Naive B cell (primary cell): ENCODE data around the gene THAP9. TPM values are rescaled to one million over a fixed set of nuclear protein-coding genes. Genes with fewer than 3 reads are reported as not detected.
"Not testable (repeated sequence)": the region's sequence is repeated elsewhere in the genome, so short reads cannot be mapped to it uniquely, and the experiment has no call there.

ENCODE experiments used
- ATAC-seq, 2 donors: fragments of 150-1000 bp; cut with Tn5 transposase; 2 replicates each; pipeline ENCODE4 v1.10.0; 2021; ENCODE audit warnings: low read depth in 2 of 2, mild to moderate bottlenecking in 2 of 2, moderate library complexity in 2 of 2
- DNase-seq: peaks from one replicate; pipeline ENCODE4 v3.0.0; 2022
- H3K27ac Mint-ChIP-seq, 6 donors: one replicate each; pipeline ENCODE4 v1.8.0; 2020 to 2022; ENCODE audit warnings: mild to moderate bottlenecking in 6 of 6, mixed read lengths in 6 of 6, moderate library complexity in 5 of 6, inconsistent platforms in 2 of 6
- H3K27me3 Mint-ChIP-seq, 3 donors: one replicate each; pipeline ENCODE4 v1.8.0; 2021 to 2022; ENCODE audit warnings: mixed read lengths in 3 of 3, mild to moderate bottlenecking in 1 of 3
- H3K36me3 Mint-ChIP-seq, 2 donors: one replicate each; pipeline ENCODE4 v1.8.0; 2020 to 2022; ENCODE audit warnings: mixed read lengths in 2 of 2, inconsistent platforms in 1 of 2, mild to moderate bottlenecking in 1 of 2
- H3K4me1 Mint-ChIP-seq, 3 donors: one replicate each; pipeline ENCODE4 v1.8.0; 2020 to 2022; ENCODE audit warnings: mixed read lengths in 3 of 3, inconsistent platforms in 1 of 3, mild to moderate bottlenecking in 1 of 3, moderate library complexity in 1 of 3
- H3K4me3 Mint-ChIP-seq, 8 donors: one replicate each; pipeline ENCODE4 v1.8.0; 2020 to 2022; ENCODE audit warnings: mild to moderate bottlenecking in 8 of 8, mixed read lengths in 8 of 8, moderate library complexity in 8 of 8, inconsistent platforms in 2 of 8
- H3K9me3 Mint-ChIP-seq, 7 donors: one replicate each; pipeline ENCODE4 v1.8.0; 2020 to 2022; ENCODE audit warnings: mixed read lengths in 7 of 7, mild to moderate bottlenecking in 5 of 7, inconsistent platforms in 2 of 7, moderate library complexity in 1 of 7
- polyA plus RNA-seq, 6 donors: library from polyadenylated mRNA; unstranded; fragments of 300-500 nt; fragmentation: Illumina TruSeq; gene quantifications; one replicate each; pipeline ENCODE4 v1.2.3, GENCODE V29; 2021; ENCODE audit warnings: low read depth in 6 of 6

THAP9 gene, protein sequence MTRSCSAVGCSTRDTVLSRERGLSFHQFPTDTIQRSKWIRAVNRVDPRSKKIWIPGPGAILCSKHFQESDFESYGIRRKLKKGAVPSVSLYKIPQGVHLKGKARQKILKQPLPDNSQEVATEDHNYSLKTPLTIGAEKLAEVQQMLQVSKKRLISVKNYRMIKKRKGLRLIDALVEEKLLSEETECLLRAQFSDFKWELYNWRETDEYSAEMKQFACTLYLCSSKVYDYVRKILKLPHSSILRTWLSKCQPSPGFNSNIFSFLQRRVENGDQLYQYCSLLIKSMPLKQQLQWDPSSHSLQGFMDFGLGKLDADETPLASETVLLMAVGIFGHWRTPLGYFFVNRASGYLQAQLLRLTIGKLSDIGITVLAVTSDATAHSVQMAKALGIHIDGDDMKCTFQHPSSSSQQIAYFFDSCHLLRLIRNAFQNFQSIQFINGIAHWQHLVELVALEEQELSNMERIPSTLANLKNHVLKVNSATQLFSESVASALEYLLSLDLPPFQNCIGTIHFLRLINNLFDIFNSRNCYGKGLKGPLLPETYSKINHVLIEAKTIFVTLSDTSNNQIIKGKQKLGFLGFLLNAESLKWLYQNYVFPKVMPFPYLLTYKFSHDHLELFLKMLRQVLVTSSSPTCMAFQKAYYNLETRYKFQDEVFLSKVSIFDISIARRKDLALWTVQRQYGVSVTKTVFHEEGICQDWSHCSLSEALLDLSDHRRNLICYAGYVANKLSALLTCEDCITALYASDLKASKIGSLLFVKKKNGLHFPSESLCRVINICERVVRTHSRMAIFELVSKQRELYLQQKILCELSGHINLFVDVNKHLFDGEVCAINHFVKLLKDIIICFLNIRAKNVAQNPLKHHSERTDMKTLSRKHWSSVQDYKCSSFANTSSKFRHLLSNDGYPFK
- polyA plus RNA-seq = 1 to 10 TPM in 5 of 6 donors, under 1 TPM in 1; 0.52 to 6.3 (median 3.1) TPM

DNA sequence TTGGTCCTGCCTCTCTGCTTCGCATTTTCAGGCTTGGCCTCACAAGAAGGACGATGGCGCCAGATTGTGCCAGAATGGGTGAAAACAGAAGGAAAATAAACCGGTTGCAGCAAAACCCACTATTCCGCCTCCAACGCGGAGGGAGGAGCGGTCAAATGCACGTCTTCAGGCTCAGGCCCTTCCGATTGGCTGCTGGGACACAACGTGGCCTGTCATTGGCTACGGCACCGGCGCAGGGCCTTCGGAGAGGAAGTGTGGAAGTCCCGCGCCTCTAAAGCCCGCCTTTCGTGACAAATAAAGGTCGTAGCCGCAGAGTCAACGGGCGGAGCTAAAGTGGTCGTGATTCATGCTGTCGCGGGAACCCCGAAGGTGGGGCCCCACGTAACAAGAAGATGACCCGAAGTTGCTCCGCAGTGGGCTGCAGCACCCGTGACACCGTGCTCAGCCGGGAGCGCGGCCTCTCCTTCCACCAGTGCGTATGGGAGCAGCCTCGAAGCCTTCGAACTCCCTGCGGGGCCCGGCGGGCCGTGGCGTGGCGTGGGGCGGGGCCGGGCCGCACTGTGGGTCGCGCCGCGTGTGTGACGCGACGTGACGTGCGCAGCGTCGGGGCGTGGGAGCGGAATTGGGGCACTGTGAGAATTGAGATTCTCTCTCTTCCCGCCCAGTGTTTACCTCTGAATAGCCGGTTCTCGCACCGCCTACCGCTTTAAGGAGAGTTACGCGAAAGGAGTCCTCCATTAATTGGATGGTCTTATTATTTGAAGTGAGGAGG, at the start of gene THAP9:
TSS of gene THAP9 (plus strand) at position 325 of the 772 bp plus-strand sequence. CDS start at position 393, 68 bp downstream.
- H3K9me3 Mint-ChIP-seq = no peaks in the 10 kb centered on the region
- H3K4me1 Mint-ChIP-seq = peaks cover 2 to 18% (median 5%) of the 10 kb centered on the region in 3 donors
- H3K4me3 Mint-ChIP-seq = no peak within 1 kb of the TSS
- no peaks in the 10 kb centered on the region for H3K27me3 Mint-ChIP-seq
- no peak within 1 kb of the TSS for H3K27ac Mint-ChIP-seq
- DNase-seq = peak; percentile 97
- H3K36me3 Mint-ChIP-seq = peaks cover 2 to 7% of the 10 kb centered on the region in 2 donors
- peak; percentile 82 to 86 for ATAC-seq

DNA sequence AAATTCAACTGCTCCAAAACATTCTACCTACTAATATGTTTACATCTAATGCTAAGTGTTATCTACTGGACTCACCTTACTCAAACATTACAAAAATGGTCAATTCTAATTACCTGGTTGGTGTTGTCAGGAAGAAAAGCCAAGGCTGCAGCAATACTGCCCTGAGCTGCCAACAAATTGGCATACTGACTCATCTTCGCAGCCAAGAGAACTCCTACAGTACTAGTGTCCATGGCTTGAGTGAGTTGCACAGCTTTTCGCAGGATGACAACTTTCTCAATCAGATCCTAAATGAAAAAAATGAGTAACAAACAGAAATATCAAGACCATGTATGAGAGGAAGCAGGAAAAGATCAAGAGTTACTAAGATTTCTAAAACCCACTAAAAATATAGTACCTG, 49.2 kb upstream of the THAP9 start:
- ATAC-seq = no peak

DNA sequence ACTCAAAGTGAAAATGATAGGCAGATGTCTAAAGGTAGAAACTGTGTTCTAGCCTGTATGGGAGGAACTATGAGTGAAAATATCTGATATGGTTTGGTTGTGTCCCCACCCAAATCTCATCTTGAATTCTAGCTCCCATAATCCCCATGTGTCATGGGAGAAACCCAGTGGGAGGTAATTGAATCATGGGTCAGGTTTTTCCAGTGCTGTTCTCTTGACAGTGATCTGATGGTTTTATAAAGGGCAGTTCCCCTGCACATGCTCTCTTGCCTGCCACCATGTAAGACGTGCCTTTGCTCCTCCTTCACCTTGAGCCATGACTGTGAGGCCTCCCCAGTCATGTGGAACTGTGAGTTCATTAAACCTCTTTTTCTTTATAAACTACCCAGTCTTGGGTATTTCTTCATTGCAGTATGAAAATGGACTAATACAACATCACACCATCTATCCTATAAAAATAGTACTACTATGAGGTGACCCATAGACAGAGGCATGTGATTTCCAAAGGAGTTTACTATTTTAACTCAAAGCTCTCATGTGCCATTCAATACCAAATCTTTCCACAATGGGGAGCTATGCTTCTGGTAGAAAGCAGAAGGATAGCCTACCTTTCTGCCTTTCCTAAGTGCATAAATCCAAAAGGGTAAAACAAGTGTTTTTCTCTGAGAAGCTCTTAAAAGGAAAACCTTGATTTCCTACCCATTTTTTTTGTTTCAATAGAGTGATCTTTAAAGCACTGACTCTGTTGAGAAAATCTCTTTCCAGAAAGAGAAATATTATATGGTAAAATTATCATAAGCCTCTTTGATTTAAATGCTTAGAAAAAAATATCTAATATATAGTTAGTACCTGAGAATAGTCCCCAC, 48.4 kb upstream of the THAP9 start:
- DNase-seq = peak; percentile 6
- Mint-ChIP-seq H3K4me3 (no peak overlapping the region), H3K4me1 (no peaks in the 10 kb centered on the region), H3K27me3 (no peaks in the 10 kb centered on the region), H3K9me3 (no peaks in the 10 kb centered on the region), H3K27ac (no peak overlapping the region), H3K36me3 (peaks cover 30 to 35% of the 10 kb centered on the region in 2 donors)
- no peak for ATAC-seq

More for the DNA sequence above, 49.2 kb upstream of the THAP9 start:
- Mint-ChIP-seq H3K9me3 (no peaks in the 10 kb centered on the region), H3K36me3 (peaks cover 30 to 35% of the 10 kb centered on the region in 2 donors), H3K27ac (no peak overlapping the region), H3K27me3 (no peaks in the 10 kb centered on the region), H3K4me1 (no peaks in the 10 kb centered on the region), H3K4me3 (no peak overlapping the region)
- no peak for DNase-seq

DNA sequence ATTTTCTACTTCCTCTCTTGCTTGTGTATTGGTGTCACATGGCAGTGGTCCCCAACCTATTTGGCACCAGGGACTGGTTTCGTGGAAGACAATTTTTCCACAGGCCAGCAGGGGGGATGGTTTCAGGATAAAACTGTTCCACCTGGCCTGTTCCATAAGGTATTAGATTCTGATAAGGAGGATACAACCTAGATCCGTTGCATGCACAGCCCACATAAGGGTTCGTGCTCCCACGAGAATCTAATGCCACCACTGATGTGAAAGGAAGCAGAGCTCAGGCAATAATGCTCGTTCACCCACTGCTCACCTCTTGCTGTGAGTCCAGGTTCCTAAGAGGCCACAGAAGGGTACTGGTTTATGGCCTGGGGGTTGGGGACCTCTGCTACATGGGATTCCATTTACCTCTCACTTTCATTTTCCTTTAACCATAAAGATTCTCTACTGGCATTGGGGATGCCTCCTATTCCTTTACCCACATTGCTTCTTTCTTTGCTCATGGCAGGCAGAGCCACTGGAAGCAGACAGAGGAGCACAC, 47.7 kb upstream of the THAP9 start:
- no peaks in the 10 kb centered on the region for H3K4me1 Mint-ChIP-seq
- no peak overlapping the region for H3K4me3 Mint-ChIP-seq
- no peak overlapping the region for H3K27ac Mint-ChIP-seq
- peaks cover 30 to 35% of the 10 kb centered on the region in 2 donors for H3K36me3 Mint-ChIP-seq
- H3K9me3 Mint-ChIP-seq = no peaks in the 10 kb centered on the region
- no peaks in the 10 kb centered on the region for H3K27me3 Mint-ChIP-seq
- ATAC-seq = no peak
- no peak for DNase-seq

DNA sequence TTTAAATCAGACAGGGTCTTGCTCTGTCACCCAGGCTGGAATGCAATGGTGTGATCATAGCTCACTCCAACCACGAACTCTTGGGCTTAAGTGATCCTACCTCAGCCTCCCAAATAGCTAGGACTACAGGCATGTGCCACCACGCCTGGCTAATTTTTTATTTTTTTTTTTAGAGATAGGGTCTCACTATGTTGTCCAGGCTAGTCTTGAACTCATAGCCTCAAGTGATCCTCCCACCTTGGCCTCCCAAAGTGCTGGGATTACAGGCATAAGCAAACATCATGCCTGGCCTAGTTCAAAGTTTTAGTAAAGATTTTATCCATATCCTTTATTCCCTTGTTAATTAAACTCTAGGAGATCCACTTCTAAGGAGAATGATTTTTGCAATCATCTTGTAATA, 40.0 kb upstream of the THAP9 start:
- H3K9me3 Mint-ChIP-seq, H3K27me3 Mint-ChIP-seq, H3K4me3 Mint-ChIP-seq, H3K27ac Mint-ChIP-seq, ATAC-seq, H3K4me1 Mint-ChIP-seq, DNase-seq: not testable (repeated sequence)
- peaks cover 13 to 22% of the 10 kb centered on the region in 2 donors for H3K36me3 Mint-ChIP-seq

DNA sequence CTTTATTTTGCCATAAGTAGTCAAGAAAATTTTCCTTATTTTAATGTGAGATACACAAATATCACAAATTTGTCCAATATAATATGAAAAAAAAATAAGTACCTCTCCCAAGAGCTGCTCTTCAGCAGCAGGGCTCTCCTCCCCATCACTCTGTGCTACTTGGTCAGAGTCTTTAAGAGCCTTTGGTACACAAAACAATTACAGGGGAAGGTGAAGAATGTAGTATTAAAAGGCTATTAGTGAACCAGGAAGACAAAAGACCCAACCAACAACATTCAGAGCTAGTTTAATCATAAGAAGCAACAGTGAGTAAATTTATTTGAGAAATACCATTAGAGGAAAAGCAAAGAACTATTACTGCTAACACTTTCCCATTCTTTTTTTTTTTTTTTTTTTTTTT, 39.0 kb upstream of the THAP9 start:
- DNase-seq (no peak), ATAC-seq (no peak)
- Mint-ChIP-seq H3K27ac (peak overlapping the region in 3 of 6 donors; percentile 41 to 71 (median 47)), H3K27me3 (no peaks in the 10 kb centered on the region), H3K4me3 (no peak overlapping the region), H3K36me3 (peaks cover 16 to 28% of the 10 kb centered on the region in 2 donors), H3K4me1 (peaks cover 0 to 4% (median 0%) of the 10 kb centered on the region in 3 donors), H3K9me3 (no peaks in the 10 kb centered on the region)

DNA sequence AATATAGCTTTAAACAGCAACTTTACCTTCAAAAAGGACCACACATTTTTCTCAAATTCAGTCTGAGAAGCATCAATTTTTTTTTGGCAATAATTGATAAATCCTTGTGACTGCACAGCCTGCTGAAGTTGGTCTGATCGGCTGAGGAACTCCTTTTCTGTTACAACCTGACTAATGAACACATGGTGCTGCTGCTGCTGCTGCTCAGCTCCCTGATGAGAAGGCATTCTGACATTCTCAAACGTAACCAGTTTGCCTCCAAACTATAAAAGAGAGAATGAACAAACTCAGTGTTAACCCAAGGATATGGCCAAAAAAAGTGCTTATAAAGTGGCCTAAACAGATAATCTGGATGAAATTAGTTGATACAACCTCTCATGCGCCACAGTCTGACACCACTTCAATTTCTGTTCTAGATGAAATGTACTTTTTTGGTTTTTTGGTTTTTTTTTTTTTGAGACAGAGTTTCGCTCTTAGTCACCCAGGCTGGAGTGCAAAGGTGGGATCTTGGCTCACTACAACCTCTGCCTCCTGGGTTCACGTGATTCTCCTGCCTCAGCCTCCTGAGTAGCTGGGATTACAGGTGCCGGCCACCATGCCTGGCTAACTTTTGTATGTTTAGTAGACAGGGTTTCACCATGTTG, 36.1 kb upstream of the THAP9 start:
- peaks cover 0 to 4% (median 0%) of the 10 kb centered on the region in 3 donors for H3K4me1 Mint-ChIP-seq
- no peaks in the 10 kb centered on the region for H3K9me3 Mint-ChIP-seq
- DNase-seq (no peak), ATAC-seq (no peak)
- no peaks in the 10 kb centered on the region for H3K27me3 Mint-ChIP-seq
- no peak overlapping the region for H3K4me3 Mint-ChIP-seq
- peak overlapping the region in 1 of 6 donors; percentile 52 for H3K27ac Mint-ChIP-seq
- peaks cover 16 to 30% of the 10 kb centered on the region in 2 donors for H3K36me3 Mint-ChIP-seq

DNA sequence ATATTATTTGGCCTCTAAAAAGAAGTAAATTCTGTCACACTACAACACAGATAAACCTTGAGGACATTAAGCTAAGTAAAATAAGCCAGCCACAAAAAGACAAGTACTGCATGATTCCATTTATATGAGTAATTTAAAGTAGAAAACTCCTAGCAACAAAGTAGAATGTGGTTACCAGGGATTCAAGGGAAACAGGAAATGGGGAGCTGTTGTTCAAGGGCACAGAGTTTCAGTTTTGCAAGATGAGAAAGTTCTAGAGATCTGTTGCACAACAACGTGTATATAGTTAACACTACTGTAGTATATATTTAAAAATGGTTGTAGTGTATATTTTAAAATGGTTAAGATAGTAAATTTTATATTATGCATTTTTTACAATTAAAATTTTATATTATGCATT, 34.9 kb upstream of the THAP9 start:
- no peak overlapping the region for H3K4me3 Mint-ChIP-seq
- peak overlapping the region in 2 of 6 donors; percentile 54 to 66 for H3K27ac Mint-ChIP-seq
- H3K4me1 Mint-ChIP-seq = peaks cover 0 to 4% (median 0%) of the 10 kb centered on the region in 3 donors
- DNase-seq (no peak), ATAC-seq (no peak)
- H3K9me3 Mint-ChIP-seq = no peaks in the 10 kb centered on the region
- H3K36me3 Mint-ChIP-seq = peaks cover 25 to 30% of the 10 kb centered on the region in 2 donors
- no peaks in the 10 kb centered on the region for H3K27me3 Mint-ChIP-seq

DNA sequence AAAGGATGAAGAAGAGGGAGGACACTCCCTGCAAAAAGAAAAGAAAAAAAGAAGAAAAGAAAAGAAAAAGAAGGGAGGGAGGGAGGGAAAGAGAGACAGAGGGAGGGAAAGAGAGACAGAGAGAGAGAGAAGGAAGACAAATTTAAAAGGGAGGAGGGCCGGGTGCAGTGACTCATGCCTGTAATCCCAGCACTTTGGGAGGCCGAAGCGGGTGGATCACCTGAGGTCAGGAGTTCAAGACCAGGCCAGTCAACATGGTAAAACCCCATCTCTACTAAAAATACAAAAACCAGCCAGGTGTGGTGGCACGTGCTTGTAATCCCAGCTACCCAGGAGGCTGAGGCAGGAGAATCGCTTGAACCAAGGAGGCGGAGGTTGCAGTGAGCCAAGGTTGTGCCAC, 34.5 kb upstream of the THAP9 start:
- ATAC-seq, H3K9me3 Mint-ChIP-seq, H3K27me3 Mint-ChIP-seq, H3K4me1 Mint-ChIP-seq, H3K4me3 Mint-ChIP-seq, DNase-seq: not testable (repeated sequence)
- Mint-ChIP-seq H3K27ac (peak overlapping the region in 1 of 6 donors; percentile 66), H3K36me3 (peaks cover 25 to 30% of the 10 kb centered on the region in 2 donors)

DNA sequence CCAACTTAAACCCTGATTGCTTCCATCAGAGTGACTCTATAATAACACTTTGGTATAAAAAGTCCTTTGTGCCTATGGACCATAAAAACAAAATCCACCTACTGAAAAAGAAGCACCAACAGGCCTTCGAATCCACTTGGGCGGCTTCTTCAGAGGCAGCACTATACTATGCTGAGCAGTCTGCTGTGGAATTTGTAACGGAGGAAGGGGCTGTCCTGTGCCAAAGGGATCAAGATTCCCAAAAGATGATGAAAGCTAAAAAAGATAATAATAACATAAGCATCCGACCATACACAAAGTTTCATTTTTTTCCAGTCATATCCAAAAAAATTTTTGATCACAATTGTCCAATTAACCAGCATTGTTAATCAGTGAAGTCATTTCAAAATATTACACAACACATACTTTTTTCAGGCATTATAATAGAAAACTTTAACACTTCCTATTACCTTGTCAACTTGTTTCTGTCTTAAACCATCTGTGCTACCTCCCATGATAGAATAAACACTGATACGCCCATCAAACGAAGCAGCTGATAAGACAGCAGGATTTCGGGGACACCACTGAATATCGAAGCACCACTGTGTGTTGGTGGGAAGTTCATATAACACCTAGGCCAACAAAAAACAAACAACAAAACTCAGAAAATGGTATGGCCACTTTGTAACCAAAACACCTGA, 33.7 kb upstream of the THAP9 start:
- no peak overlapping the region for H3K4me3 Mint-ChIP-seq
- no peak for ATAC-seq

DNA sequence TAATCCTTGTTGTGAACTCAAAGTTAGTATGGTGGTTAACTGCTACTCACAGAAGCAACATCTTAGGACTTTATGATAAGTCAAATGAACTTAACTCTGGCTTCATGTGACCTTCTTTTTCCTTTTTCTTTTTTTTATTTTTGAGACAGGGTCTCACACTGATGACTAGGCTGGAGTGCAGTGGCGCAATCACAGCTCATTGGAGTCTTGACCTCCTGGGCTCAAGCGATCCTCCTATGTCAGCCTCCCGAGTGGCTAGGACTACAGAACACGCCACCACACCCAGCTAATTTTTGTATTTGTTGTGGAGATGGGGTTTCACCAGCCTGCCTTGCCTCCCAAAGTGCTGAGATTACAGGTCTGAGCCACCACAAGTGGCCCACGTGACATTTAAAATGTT, 32.0 kb upstream of the THAP9 start:
- Mint-ChIP-seq H3K27ac (peak overlapping the region in 1 of 6 donors; percentile 26), H3K27me3 (no peaks in the 10 kb centered on the region), H3K4me1 (peaks cover 0 to 4% (median 0%) of the 10 kb centered on the region in 3 donors), H3K36me3 (peaks cover 19 to 24% of the 10 kb centered on the region in 2 donors), H3K9me3 (no peaks in the 10 kb centered on the region), H3K4me3 (no peak overlapping the region)
- ATAC-seq (no peak), DNase-seq (no peak)

More for the DNA sequence above, 33.7 kb upstream of the THAP9 start:
- Mint-ChIP-seq H3K27me3 (no peaks in the 10 kb centered on the region), H3K9me3 (no peaks in the 10 kb centered on the region), H3K36me3 (peaks cover 19 to 24% of the 10 kb centered on the region in 2 donors), H3K4me1 (peaks cover 0 to 4% (median 0%) of the 10 kb centered on the region in 3 donors), H3K27ac (peak overlapping the region in 4 of 6 donors; percentile 2 to 73 (median 55))
- no peak for DNase-seq
